PC-9 (cell line): ENCODE results near the gene FNIP2. TPM values are rescaled to one million over a fixed set of nuclear protein-coding genes. Genes with fewer than 3 reads are reported as not detected.

Source experiments
- BruUV-seq: library from RNA; stranded (reverse); fragments of 400-500 nt; replicated peaks from 2 replicates; lab custom pipeline; 2021; lab: Mats Ljungman, UMichigan
- CTCF ChIA-PET: fragments of 300-600 bp; sonication (Branson Sonifier 250); formaldehyde crosslinking; loops from one replicate; lab custom pipeline; 2022; ENCODE audit warnings: antibody characterized with exemption; lab: Charles Lee
- POLR2A ChIA-PET: fragments of 300-600 bp; sonication (Branson Sonifier 250); formaldehyde crosslinking; loops from one replicate; lab custom pipeline; 2022; ENCODE audit warnings: antibody characterized with exemption; ENCODE audit not compliant: unreplicated experiment; lab: Charles Lee
- DNase-seq, 2 experiments: peaks; one replicate each; pipeline versions ENCODE4 v3.0.0 to v3.0.0-alpha.2; 2015 to 2022; ENCODE audit warnings: mixed read lengths in 1 of 2
- H2AFZ ChIP-seq: fragments of 200-600 bp; sonication (generic); 2 replicates; pipeline ENCODE4 v1.8.1; 2017; ENCODE audit warnings: antibody characterized with exemption
- H3F3A ChIP-seq: fragments of 200-600 bp; sonication (generic); 2 replicates; pipeline ENCODE4 v1.8.1; 2017; ENCODE audit warnings: antibody characterized with exemption, mild to moderate bottlenecking, low read depth; ENCODE audit not compliant: insufficient read depth
- H3K27ac ChIP-seq: fragments of 200-600 bp; sonication (generic); 2 replicates; pipeline ENCODE4 v1.6.1; 2016; ENCODE audit warnings: mixed run types
- H3K27me3 ChIP-seq: fragments of 200-600 bp; sonication (generic); 2 replicates; pipeline ENCODE4 v1.6.1; 2016; ENCODE audit warnings: low read depth, mixed run types; ENCODE audit not compliant: insufficient read depth
- H3K36me3 ChIP-seq: fragments of 200-600 bp; sonication (generic); 2 replicates; pipeline ENCODE4 v1.6.1; 2016; ENCODE audit warnings: low read depth, mixed run types
- H3K4me1 ChIP-seq: fragments of 200-600 bp; sonication (generic); replicated peaks from 2 replicates; pipeline ENCODE4 v1.6.1; 2016; ENCODE audit warnings: mixed run types; ENCODE audit not compliant: insufficient read depth
- H3K4me2 ChIP-seq: fragments of 200-600 bp; sonication (generic); 2 replicates; pipeline ENCODE4 v1.6.1; 2017; ENCODE audit warnings: mixed run types
- H3K4me3 ChIP-seq: fragments of 200-600 bp; sonication (generic); 2 replicates; pipeline ENCODE4 v1.6.1; 2016; ENCODE audit warnings: mixed run types
- H3K79me2 ChIP-seq: fragments of 200-600 bp; sonication (generic); 2 replicates; pipeline ENCODE4 v1.6.1; 2017; ENCODE audit warnings: low read depth, mixed run types
- H3K9me2 ChIP-seq: fragments of 200-600 bp; sonication (generic); 2 replicates; pipeline ENCODE4 v1.8.1; 2017; ENCODE audit warnings: mild to moderate bottlenecking; ENCODE audit not compliant: insufficient read depth
- H3K9me3 ChIP-seq: fragments of 200-600 bp; sonication (generic); 2 replicates; pipeline ENCODE4 v1.8.1; 2016; ENCODE audit warnings: low read depth; ENCODE audit not compliant: insufficient read depth
- H4K20me1 ChIP-seq: fragments of 200-600 bp; sonication (generic); 2 replicates; pipeline ENCODE4 v1.8.1; 2017; ENCODE audit not compliant: insufficient read depth
- CTCF ChIP-seq: fragments of 200-600 bp; sonication (generic); conservative IDR thresholded peaks from 2 replicates; pipeline ENCODE4 v1.6.1; 2017; ENCODE audit warnings: mixed run types, antibody characterized with exemption, mild to moderate bottlenecking, moderate library complexity
- EZH2 ChIP-seq: fragments of 200-600 bp; sonication (generic); IDR thresholded peaks from 2 replicates; pipeline ENCODE4 v1.8.0; 2017; ENCODE audit warnings: antibody characterized with exemption, low read depth
- intact Hi-C: fragments of 100-400 bp; cut with micrococcal nuclease; formaldehyde crosslinking; loops from one replicate; pipeline ENCODE4 v1.10.0; 2022; ENCODE audit not compliant: unreplicated experiment
- total RNA-seq: library from RNA; stranded (reverse); gene quantifications from 2 replicates; pipeline ENCODE4 v1.2.3, GENCODE V29; 2021

Gene FNIP2
- total RNA-seq, 1 experiment from 2014 or later: 2.5 TPM

DNA sequence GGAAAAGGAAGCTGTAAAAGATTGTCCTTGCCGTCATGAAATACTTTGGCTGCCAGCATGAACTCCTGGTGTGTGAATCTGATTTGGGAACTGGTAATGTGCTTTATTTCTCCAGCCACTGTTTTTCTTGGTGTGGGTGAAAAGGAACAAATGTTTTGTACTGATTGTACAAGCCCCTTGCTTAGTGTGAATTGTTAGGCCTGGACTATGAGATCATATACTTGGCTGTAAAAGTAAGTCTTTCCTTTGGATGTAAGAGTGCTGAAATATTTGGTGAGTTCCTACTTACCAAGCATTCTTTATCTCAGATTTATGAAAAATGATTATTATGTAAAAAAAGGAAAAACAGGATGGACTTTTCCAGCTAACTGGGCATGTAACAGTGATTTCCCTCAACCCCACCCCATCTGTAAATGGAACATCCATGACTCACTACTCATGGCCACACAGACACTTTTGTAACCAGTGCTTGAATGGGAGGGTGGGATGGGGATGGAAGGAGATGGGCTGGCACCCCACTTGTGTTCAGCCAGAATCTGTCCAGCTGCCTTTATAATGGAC is 6.3 kb downstream of the FNIP2 start:
- H3K9me3 ChIP-seq: no peaks in the 10 kb centered on the region
- H3K27ac ChIP-seq: no peak overlapping the region
- H3F3A ChIP-seq: no peaks in the 10 kb centered on the region
- ChIA-PET CTCF (no interaction called here), POLR2A (no interaction called here)
- TF ChIP-seq EZH2: no peak
- no peak for TF ChIP-seq CTCF
- no TSS peak for BruUV-seq
- no peak overlapping the region for H2AFZ ChIP-seq
- no peak overlapping the region for H3K4me2 ChIP-seq
- intact Hi-C loops: no loop called here
- H3K9me2 ChIP-seq: no peaks in the 10 kb centered on the region
- H3K4me1 ChIP-seq: no peaks in the 10 kb centered on the region
- DNase-seq: no peak
- H3K4me3 ChIP-seq: no peak overlapping the region
- no peaks in the 10 kb centered on the region for H3K36me3 ChIP-seq
- H3K27me3 ChIP-seq: no peaks in the 10 kb centered on the region
- H4K20me1 ChIP-seq: no peaks in the 10 kb centered on the region
- no peaks in the 10 kb centered on the region for H3K79me2 ChIP-seq

GRCh38 chr4:158776106-158776505 is 7.3 kb downstream of the FNIP2 start:
- TF ChIP-seq CTCF (no peak), EZH2 (no peak)
- intact Hi-C loops: no loop called here
- H3K36me3 ChIP-seq: no peaks in the 10 kb centered on the region
- ChIA-PET CTCF (no interaction called here), POLR2A (no interaction called here)
- no peaks in the 10 kb centered on the region for H4K20me1 ChIP-seq
- no peak for DNase-seq
- H3K27ac ChIP-seq: no peak overlapping the region
- H3K9me3 ChIP-seq: no peaks in the 10 kb centered on the region
- H3K4me2 ChIP-seq: no peak overlapping the region
- no TSS peak for BruUV-seq
- no peaks in the 10 kb centered on the region for H3K4me1 ChIP-seq
- no peak overlapping the region for H3K4me3 ChIP-seq
- H3K9me2 ChIP-seq: no peaks in the 10 kb centered on the region
- H2AFZ ChIP-seq: no peak overlapping the region
- H3K79me2 ChIP-seq: no peaks in the 10 kb centered on the region
- H3K27me3 ChIP-seq: no peaks in the 10 kb centered on the region
- no peaks in the 10 kb centered on the region for H3F3A ChIP-seq

DNA sequence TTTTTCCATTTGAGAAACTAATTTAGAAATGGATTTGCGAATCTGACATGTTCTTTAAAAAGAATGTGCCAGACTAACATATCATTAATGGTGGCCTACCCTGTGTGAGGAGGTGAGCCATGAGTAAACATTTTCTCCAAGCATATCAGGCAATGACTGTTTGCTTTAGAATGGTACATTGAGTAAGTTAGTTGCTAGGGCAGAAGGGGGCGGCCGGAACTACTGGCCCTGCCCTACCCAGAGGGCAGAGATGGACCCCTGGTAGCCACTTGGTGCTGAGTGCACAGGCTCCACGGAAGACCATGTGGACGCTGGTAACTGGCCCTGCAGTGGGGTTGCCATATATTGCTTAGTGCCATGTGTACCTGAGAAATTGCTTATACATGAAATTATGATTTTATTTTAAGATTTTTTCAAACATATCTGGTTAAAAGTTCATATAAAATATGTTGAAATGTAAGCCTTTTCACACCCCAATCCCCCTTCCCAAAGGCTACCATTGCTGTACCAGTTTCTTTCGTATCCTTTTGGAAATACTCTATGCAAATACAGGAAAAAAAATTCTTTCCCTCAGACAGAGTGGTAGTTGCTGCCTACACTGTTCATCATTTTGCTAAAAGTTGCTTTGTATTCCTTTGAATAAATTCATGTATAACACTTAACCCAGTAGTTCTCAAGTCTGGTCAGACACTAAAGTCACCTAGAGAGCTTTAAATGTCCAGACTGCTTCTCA is 8.8 kb downstream of the FNIP2 start:
- Histone ChIP-seq H3K4me3 (no peak overlapping the region), H3K79me2 (no peaks in the 10 kb centered on the region), H3K4me2 (no peak overlapping the region), H3K27me3 (no peaks in the 10 kb centered on the region), H4K20me1 (no peaks in the 10 kb centered on the region), H3K27ac (no peak overlapping the region), H3K36me3 (no peaks in the 10 kb centered on the region), H2AFZ (no peak overlapping the region), H3K9me3 (no peaks in the 10 kb centered on the region), H3F3A (no peaks in the 10 kb centered on the region), H3K9me2 (no peaks in the 10 kb centered on the region), H3K4me1 (no peaks in the 10 kb centered on the region)
- TF ChIP-seq EZH2 (no peak), CTCF (no peak)
- CTCF ChIA-PET: interaction anchor here (0.7 kb wide), 1 partner anchor 219 kb away, joined by 4 read pairs; no protein-coding TSS in a partner anchor
- POLR2A ChIA-PET: no interaction called here
- BruUV-seq: no TSS peak
- DNase-seq: no peak
- intact Hi-C loops: no loop called here
